Left colon (tissue), 2 donors: ENCODE results near the gene EHMT1. TPM values are rescaled to one million over a fixed set of nuclear protein-coding genes. Genes with fewer than 3 reads are reported as not detected.

Source experiments
- ATAC-seq: fragments of 200-7000 bp; cut with Tn5 transposase; one replicate; pipeline ENCODE4 v1.9.1; 2020; ENCODE audit warnings: mild to moderate bottlenecking, moderate library complexity
- DNase-seq, 2 donors: peaks; one replicate each; pipeline ENCODE4 v3.0.0-alpha.2; 2020
- intact Hi-C, 2 donors: fragments of 100-400 bp; cut with DNase I in 1 of 2; cut with micrococcal nuclease in 1 of 2; formaldehyde crosslinking; loops; one replicate each; pipeline versions ENCODE4 v1.11.2 to v1.14.0; 2022; cut with DNase I, micrococcal nuclease
- total RNA-seq, 2 donors: library from RNA; stranded (reverse); fragmentation: NEBNext Ultra II Directional; extraction: Animal tissue kit (Norgen Biotek cat#: 25700); gene quantifications; one replicate each; pipeline ENCODE4 v1.2.1, GENCODE V29; 2021
- donor health status: DM: no; HTN: no; CAD: no.
- donor health status: DM: yes; HTN: yes; CAD: no.

EHMT1 gene
- total RNA-seq, 2 donors from 2014 or later: 72.2 to 98.4 TPM

- DNase-seq (no peak), ATAC-seq (peak; percentile 59)
- intact Hi-C loops: no loop called here
These were observed 198.7 kb downstream of the EHMT1 start for GRCh38 chr9:137817236-137818200.

GRCh38 chr9:137818286-137818685, 199.5 kb downstream of the EHMT1 start:
- DNase-seq (no peak), ATAC-seq (no peak)
- intact Hi-C loops: no loop called here

GRCh38 chr9:137820161-137820855, 201.5 kb downstream of the EHMT1 start:
- no peak for DNase-seq
- intact Hi-C loops: no loop called here

DNA sequence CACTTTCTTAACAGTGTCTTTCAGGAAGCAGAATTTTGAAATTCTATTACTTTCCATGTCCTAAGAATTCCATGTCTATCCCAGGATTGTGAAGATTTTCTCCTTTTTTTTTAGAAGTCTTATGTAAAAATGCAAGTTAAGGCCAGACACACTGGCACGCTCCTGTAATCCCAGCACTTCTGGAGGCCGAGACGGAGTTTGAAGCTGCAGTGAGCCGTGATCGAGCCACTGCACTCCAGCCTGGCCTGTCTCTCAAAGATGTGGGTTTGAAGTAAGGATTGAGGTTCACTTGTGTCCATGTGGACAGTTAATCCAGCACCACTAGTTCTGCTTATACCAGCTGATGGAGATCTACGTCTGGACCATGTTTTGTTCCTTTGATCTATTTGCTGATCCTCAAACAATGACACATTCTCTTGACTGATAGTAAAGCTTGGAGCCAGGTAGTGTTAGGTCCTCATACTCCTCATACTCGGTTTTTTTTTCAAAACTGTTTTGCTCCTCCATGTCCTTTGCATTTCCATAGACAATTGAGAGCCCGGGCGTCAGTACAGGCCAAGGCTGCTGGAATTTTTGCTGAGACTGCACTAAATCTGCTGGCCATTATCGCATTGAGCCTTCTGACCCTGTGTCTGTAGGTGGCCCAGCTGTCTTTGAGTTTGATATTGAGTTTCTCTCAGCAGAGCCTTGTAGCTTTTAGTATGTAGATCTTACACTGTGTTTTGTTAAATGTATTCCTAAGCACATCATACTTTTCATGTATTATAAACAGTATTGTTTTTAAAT, 205.4 kb downstream of the EHMT1 start:
- DNase-seq: no peak
- ATAC-seq: no peak
- intact Hi-C loops: no loop called here

More at GRCh38 chr9:137820161-137820855, 201.5 kb downstream of the EHMT1 start:
- ATAC-seq: no peak

GRCh38 chr9:137825324-137825989, 206.7 kb downstream of the EHMT1 start:
- intact Hi-C loops: no loop called here
- ATAC-seq (no peak), DNase-seq (peak in 1 of 2 donors; percentile 32)

- ATAC-seq (peak; percentile 11), DNase-seq (no peak)
- intact Hi-C loops: no loop called here
These were observed 209.2 kb downstream of the EHMT1 start for GRCh38 chr9:137827908-137828526.

- intact Hi-C loops: no loop called here
- ATAC-seq (peak; percentile 25), DNase-seq (no peak)
These were observed 209.9 kb downstream of the EHMT1 start for GRCh38 chr9:137828527-137829259.

GRCh38 chr9:137829260-137829996, 210.6 kb downstream of the EHMT1 start:
- intact Hi-C loops: no loop called here
- ATAC-seq (no peak), DNase-seq (no peak)

DNA sequence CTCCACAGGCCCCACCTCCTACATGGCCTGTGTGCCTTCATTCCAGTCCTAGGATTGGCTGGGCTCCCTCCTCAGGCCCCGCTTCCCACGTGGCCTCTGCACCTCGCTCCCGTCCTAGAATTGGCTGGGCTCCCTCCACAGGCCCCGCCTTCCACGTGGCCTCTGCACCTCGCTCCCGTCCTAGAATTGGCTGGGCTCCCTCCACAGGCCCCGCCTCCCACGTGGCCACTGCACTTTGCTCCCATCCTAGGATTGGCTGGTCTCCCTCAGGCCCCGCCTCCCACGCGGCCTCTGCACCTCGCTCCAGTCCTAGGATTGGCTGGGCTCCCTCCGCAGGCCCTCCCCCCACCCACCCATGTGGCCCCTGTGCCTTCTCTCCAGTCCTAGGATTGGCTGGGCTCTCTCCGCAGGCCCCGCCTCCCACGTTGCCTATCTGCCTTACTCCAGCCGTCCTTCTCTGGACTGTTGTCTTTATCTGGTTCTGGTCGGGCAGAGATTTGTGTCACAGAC, 213.4 kb downstream of the EHMT1 start:
- DNase-seq: no peak
- ATAC-seq: no peak
- intact Hi-C loops: no loop called here

DNA sequence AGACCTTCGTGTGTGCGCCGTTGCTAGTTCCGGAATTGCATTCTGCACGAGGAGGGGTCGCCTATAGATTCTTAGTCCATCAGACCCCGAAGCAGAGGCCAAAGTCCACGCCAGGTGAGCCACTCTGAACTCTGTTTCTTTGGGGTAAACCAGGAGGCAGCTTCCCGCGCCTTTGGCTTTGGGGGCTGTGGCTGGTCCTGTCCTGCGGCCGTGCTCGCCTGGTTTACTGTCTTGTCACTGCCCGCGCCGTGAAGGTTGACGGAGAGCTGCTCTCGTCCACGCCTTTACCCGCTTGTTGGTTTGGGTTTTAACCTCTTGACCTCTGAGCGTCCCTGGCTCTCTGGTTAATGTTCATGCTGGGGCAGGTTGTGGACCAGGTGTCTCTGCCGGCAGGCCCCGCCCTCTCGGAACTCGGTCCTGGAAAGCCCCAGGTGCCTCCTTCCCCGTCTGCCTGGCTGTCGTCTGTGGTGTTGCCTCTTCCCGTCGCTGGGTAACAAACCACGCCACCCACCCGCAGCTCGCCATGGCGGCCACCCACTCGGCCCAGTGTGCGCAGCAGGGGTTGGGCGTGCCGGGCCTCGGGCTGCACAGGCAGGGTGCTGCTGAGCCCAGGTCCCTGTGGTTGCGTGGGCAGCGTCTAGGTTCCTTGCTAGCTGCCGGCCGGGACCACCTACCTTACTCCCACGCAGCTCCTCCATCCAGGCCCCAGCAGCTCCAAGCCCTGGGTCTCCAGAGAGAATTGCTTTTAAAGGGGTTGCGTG, 214.2 kb downstream of the EHMT1 start:
- intact Hi-C loops: no loop called here
- DNase-seq: no peak
- no peak for ATAC-seq

- intact Hi-C loops: no loop called here
- no peak for ATAC-seq
- no peak for DNase-seq
These were observed 215.2 kb downstream of the EHMT1 start for GRCh38 chr9:137833721-137834613.

DNA sequence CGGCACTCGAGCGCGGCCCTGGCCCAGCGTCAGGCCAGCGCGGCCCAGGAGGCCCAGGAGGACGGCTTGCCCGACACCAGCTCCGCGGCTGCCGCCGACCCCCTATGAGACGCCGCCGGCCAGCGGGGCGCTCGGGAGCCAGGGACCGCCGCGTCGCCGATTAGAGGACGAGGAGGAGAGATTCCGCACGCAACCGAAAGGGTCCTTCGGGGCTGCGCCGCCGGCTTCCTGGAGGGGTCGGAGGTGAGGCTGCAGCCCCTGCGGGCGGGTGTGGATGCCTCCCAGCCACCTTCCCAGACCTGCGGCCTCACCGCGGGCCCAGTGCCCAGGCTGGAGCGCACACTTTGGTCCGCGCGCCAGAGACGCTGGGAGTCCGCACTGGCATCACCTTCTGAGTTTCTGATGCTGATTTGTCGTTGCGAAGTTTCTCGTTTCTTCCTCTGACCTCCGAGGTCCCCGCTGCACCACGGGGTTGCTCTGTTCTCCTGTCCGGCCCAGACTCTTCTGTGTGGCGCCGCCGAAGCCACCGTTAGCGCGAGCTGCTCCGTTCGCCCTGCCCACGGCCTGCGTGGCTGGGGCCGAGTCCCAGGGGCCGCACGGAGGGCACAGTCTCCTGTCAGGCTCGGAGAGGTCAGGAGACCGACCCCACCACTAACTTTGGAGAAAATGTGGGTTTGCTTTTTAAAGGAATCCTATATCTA, 216.2 kb downstream of the EHMT1 start:
- no peak for ATAC-seq
- no peak for DNase-seq
- intact Hi-C loops: no loop called here

DNA sequence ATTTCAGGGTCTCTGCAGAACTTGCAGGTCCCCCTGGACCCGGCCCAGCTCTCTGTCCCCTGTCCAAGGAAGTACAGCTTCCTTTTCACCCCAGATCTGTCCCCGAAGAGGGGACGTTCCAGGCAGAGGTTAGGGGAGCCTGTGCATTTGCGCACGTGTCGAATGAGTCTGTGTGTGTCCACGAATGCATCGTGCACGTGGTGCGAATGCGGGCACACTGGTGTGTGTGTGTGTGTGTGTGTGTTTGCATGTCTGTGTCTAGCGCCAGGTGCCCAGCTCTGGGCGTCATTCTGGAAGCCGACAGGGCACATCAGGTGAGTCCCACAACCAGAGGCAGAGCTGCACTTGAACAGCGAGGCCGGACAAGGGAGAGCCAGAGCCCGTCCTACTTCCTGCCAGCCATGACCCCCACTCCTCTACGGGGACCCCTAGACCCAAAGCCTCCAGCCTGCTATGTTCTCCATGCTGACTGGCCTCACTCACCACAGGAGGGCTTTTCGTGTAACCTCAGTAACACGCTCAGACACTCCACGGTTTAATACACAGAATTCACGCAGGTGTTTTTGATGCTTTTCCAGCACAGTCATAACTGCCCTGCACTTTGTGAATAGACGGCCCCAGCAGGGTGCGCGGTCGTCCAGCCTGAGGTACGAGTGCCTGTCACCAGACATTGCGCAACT, 217.5 kb downstream of the EHMT1 start:
- DNase-seq (no peak), ATAC-seq (peak; percentile 7)
- intact Hi-C loops: no loop called here

GRCh38 chr9:137836831-137837241, 218.0 kb downstream of the EHMT1 start:
- DNase-seq (no peak), ATAC-seq (peak; percentile 12)
- intact Hi-C loops: no loop called here
